Smooth muscle cell (in vitro differentiated cells): Measurements from ENCODE around the gene VPS26A. TPM values are rescaled to one million over a fixed set of nuclear protein-coding genes. Genes with fewer than 3 reads are reported as not detected.

ENCODE experiments used
- DNase-seq: peaks from one replicate; lab custom pipeline; 2025; ENCODE audit not compliant: unreplicated experiment; lab: John Stamatoyannopoulos, UW
- H2AFZ ChIP-seq: fragments of 200-600 bp; sonication (generic); 2 replicates; pipeline ENCODE4 v1.6.0; 2016; ENCODE audit warnings: antibody characterized with exemption, low read depth, mild to moderate bottlenecking
- H3F3A ChIP-seq: fragments of 200-600 bp; sonication (generic); 2 replicates; pipeline ENCODE4 v1.6.0; 2017; ENCODE audit warnings: antibody characterized with exemption, low read depth
- H3K27ac ChIP-seq: fragments of 200-600 bp; sonication (generic); 2 replicates; pipeline ENCODE4 v1.5.1; 2016; ENCODE audit warnings: low read depth, mild to moderate bottlenecking
- H3K27me3 ChIP-seq: fragments of 200-600 bp; sonication (generic); 2 replicates; pipeline ENCODE4 v1.6.1; 2016; ENCODE audit warnings: low read depth, mild to moderate bottlenecking
- H3K36me3 ChIP-seq: fragments of 200-600 bp; sonication (generic); 2 replicates; pipeline ENCODE4 v1.5.1; 2016; ENCODE audit warnings: low read depth
- H3K4me1 ChIP-seq: fragments of 200-600 bp; sonication (generic); 2 replicates; pipeline ENCODE4 v1.5.1; 2016; ENCODE audit warnings: low read depth
- H3K4me2 ChIP-seq: fragments of 200-600 bp; sonication (generic); 2 replicates; pipeline ENCODE4 v1.6.0; 2016; ENCODE audit warnings: mild to moderate bottlenecking
- H3K4me3 ChIP-seq: fragments of 200-600 bp; sonication (generic); 2 replicates; pipeline ENCODE4 v1.5.1; 2016; ENCODE audit warnings: mild to moderate bottlenecking
- H3K79me2 ChIP-seq: fragments of 200-600 bp; sonication (generic); 2 replicates; pipeline ENCODE4 v1.6.0; 2016; ENCODE audit warnings: low read depth, mild to moderate bottlenecking
- H3K9ac ChIP-seq: fragments of 200-600 bp; sonication (generic); 2 replicates; pipeline ENCODE4 v1.6.0; 2016; ENCODE audit warnings: low read depth
- H3K9me3 ChIP-seq: fragments of 200-600 bp; sonication (generic); replicated peaks from 2 replicates; pipeline ENCODE4 v1.5.1; 2016; ENCODE audit warnings: low read depth
- H4K20me1 ChIP-seq: fragments of 200-600 bp; sonication (generic); 2 replicates; pipeline ENCODE4 v1.6.0; 2016; ENCODE audit warnings: low read depth
- CTCF ChIP-seq: fragments of 200-600 bp; sonication (generic); IDR thresholded peaks from 2 replicates; pipeline ENCODE4 v1.5.1; 2017; ENCODE audit warnings: borderline replicate concordance, mild to moderate bottlenecking, antibody characterized with exemption; ENCODE audit not compliant: insufficient read depth, poor library complexity, severe bottlenecking
- WGBS: methylation state at CpG from one replicate; pipeline ENCODE4 v1.1.7; 2016; ENCODE audit warnings: low lambda C conversion rate; 5-methylcytosine and 5-hydroxymethylcytosine counted together
- polyA plus RNA-seq: library from polyadenylated mRNA; unstranded; fragments of >200 nt; fragmentation: Nextera tagmentation; extraction: Ambion mirVana; gene quantifications from 2 replicates; pipeline ENCODE4 v1.2.1, GENCODE V29; 2016
- total RNA-seq: library from RNA; depleted of rRNA; stranded (reverse); fragments of >200 nt; gene quantifications from 2 replicates; pipeline ENCODE4 v1.2.3, GENCODE V29; 2014

The VPS26A gene
- total and polyA plus RNA-seq, 2 experiments from 2014 or later, result 28.3 to 36.8 TPM

- Histone ChIP-seq H3K27ac (no peak overlapping the region), H3K27me3 (no peaks in the 10 kb centered on the region), H3K36me3 (no peaks in the 10 kb centered on the region), H3K79me2 (no peaks in the 10 kb centered on the region), H3F3A (no peaks in the 10 kb centered on the region), H3K4me1 (no peaks in the 10 kb centered on the region), H3K4me3 (no peak overlapping the region), H4K20me1 (no peaks in the 10 kb centered on the region), H3K9me3 (no peaks in the 10 kb centered on the region), H3K9ac (no peak overlapping the region), H2AFZ (no peak overlapping the region), H3K4me2 (no peak overlapping the region)
- no peak for TF ChIP-seq CTCF
- no peak for DNase-seq
- 83% methylated on average over 16 of the region's 16 CpGs for WGBS
Measured at GRCh38 chr10:69089638-69090599, 34.1 kb upstream of the VPS26A start.

GRCh38 chr10:69090685-69091084 is 33.3 kb upstream of the VPS26A start:
- H3K79me2 ChIP-seq, result no peaks in the 10 kb centered on the region
- 86% methylated on average over 1 of the region's 1 CpG for WGBS
- H3K4me2 ChIP-seq, result no peak overlapping the region

GRCh38 chr10:69091143-69091651 is 32.8 kb upstream of the VPS26A start:
- no peak overlapping the region for H2AFZ ChIP-seq
- no peaks in the 10 kb centered on the region for H3F3A ChIP-seq
- no peaks in the 10 kb centered on the region for H3K79me2 ChIP-seq
- H3K4me2 ChIP-seq, result no peak overlapping the region
- no peaks in the 10 kb centered on the region for H3K9me3 ChIP-seq
- no peaks in the 10 kb centered on the region for H3K4me1 ChIP-seq
- H4K20me1 ChIP-seq, result no peaks in the 10 kb centered on the region
- H3K27ac ChIP-seq, result no peak overlapping the region
- no peak overlapping the region for H3K9ac ChIP-seq
- H3K36me3 ChIP-seq, result no peaks in the 10 kb centered on the region
- no peaks in the 10 kb centered on the region for H3K27me3 ChIP-seq
- no peak for TF ChIP-seq CTCF
- whole genome bisulfite sequencing, result 85% methylated on average over 8 of the region's 8 CpGs
- no peak for DNase-seq
- H3K4me3 ChIP-seq, result no peak overlapping the region

More at GRCh38 chr10:69090685-69091084, 33.3 kb upstream of the VPS26A start:
- Histone ChIP-seq H3K4me1 (no peaks in the 10 kb centered on the region), H3K36me3 (no peaks in the 10 kb centered on the region), H3K9ac (no peak overlapping the region), H3K27ac (no peak overlapping the region), H2AFZ (no peak overlapping the region), H3K27me3 (no peaks in the 10 kb centered on the region), H4K20me1 (no peaks in the 10 kb centered on the region), H3F3A (no peaks in the 10 kb centered on the region), H3K9me3 (no peaks in the 10 kb centered on the region), H3K4me3 (no peak overlapping the region)
- TF ChIP-seq CTCF, result no peak
- DNase-seq, result no peak
